ENCODE measurements around the gene KRTAP5-5. TPM values are rescaled to one million over a fixed set of nuclear protein-coding genes. Genes with fewer than 3 reads are reported as not detected.

KRTAP5-5 gene
- total and polyA plus RNA-seq, 2 of the 13 experiments (the other 11 are each of a cell fraction or from before 2014, with no cell fraction given), result not detected

DNA sequence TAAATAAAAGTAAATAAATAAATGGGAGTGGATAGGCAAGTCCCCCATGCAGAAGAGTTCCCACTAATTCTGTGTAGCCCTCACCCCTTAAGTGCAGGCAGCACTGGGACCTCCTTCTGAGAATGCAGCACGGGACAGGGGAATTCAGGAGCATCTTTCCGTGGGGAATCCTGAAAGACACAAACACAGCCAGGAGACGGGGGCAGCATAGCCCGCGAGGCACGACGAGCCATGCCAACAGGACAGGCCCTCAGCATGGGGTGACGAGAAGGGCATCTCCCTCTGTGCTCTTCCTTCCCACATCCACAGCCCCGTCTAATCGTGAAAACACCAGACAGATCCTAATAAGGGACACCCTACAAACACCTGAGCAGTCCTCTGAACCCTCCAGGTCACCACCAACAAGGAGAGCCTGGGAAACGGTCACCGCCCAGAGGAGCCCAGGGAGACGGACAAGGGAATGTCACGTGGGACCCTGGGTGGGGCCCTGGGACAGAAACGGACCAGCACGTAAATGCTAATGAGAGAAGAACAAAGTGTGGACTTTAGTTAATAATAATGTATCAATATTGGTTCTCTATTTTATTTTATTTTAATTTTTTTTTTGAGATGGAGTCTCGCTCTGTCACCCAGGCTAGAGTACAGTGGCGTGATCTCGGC is 6.8 kb downstream of the KRTAP5-5 start:
- Histone ChIP-seq H3K79me2 (ENCODE audit: insufficient read depth, low read length) (no peaks in the 10 kb centered on the region), H2AFZ (ENCODE audit: low read length) (no peak overlapping the region), H3K36me3 (replicated peaks in 1 of 2; ENCODE audit: control insufficient read depth in 1 of 2, insufficient read depth in 2 of 2, low read length in 2 of 2) (no peaks in the 10 kb centered on the region), H3K4me2 (ENCODE audit: low read depth, low read length) (no peak overlapping the region), H4K20me1 (ENCODE audit: insufficient read depth, low read length) (no peaks in the 10 kb centered on the region), H3K9ac (ENCODE audit: insufficient read depth, low read depth, low read length) (no peak overlapping the region), H3K4me1 (ENCODE audit: insufficient read depth, low read length) (no peaks in the 10 kb centered on the region), H3K27me3 (ENCODE audit: control insufficient read depth in 1 of 2, insufficient read depth in 2 of 2, low read length in 2 of 2) (peaks cover 3 to 59% of the 10 kb centered on the region in 2 experiments), H3K4me3 (replicated peaks in 1 of 3; ENCODE audit: insufficient read depth in 1 of 3, low read depth in 2 of 3, low read length in 3 of 3) (no peak overlapping the region), H3K9me3 (ENCODE audit: low read length) (no peaks in the 10 kb centered on the region), H3K27ac (ENCODE audit: extremely low read length, insufficient read depth, low read length) (no peak overlapping the region)
- ATAC-seq (no peak), DNase-seq (ENCODE audit: low spot score) (no peak), FAIRE-seq (no peak)
- 41% methylated on average over 14 of the region's 19 CpGs for WGBS (ENCODE audit: low lambda C conversion rate)
- in situ Hi-C loops (cut with HindIII; ENCODE audit: extremely low pct_ligation_motif_present, low pct_unique_long_range_greater_than_20kb), result no loop called here
- BruUV-seq (replicated peaks), result no TSS peak
- no peak for TF ChIP-seq DNMT3B (CRISPR knock-in tag; conservative IDR thresholded peaks at IDR 0.05)
- TF ChIP-seq, protein P1, sequence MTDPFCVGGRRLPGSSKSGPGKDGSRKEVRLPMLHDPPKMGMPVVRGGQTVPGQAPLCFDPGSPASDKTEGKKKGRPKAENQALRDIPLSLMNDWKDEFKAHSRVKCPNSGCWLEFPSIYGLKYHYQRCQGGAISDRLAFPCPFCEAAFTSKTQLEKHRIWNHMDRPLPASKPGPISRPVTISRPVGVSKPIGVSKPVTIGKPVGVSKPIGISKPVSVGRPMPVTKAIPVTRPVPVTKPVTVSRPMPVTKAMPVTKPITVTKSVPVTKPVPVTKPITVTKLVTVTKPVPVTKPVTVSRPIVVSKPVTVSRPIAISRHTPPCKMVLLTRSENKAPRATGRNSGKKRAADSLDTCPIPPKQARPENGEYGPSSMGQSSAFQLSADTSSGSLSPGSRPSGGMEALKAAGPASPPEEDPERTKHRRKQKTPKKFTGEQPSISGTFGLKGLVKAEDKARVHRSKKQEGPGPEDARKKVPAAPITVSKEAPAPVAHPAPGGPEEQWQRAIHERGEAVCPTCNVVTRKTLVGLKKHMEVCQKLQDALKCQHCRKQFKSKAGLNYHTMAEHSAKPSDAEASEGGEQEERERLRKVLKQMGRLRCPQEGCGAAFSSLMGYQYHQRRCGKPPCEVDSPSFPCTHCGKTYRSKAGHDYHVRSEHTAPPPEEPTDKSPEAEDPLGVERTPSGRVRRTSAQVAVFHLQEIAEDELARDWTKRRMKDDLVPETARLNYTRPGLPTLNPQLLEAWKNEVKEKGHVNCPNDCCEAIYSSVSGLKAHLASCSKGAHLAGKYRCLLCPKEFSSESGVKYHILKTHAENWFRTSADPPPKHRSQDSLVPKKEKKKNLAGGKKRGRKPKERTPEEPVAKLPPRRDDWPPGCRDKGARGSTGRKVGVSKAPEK (CRISPR knock-in tag; IDR thresholded peaks at IDR 0.05; ENCODE audit: borderline replicate concordance), result no peak
- TF ChIP-seq ZNF12 (CRISPR knock-in tag; IDR thresholded peaks at IDR 0.05), result no peak
- no peak for TF ChIP-seq ZNF432 (CRISPR knock-in tag; IDR thresholded peaks at IDR 0.05; ENCODE audit: borderline replicate concordance)
- no peak for TF ChIP-seq GLI4 (CRISPR knock-in tag; IDR thresholded peaks at IDR 0.05; ENCODE audit: borderline replicate concordance)
- TF ChIP-seq MAFG (CRISPR knock-in tag; IDR thresholded peaks at IDR 0.05), result no peak
- TF ChIP-seq, protein P2, sequence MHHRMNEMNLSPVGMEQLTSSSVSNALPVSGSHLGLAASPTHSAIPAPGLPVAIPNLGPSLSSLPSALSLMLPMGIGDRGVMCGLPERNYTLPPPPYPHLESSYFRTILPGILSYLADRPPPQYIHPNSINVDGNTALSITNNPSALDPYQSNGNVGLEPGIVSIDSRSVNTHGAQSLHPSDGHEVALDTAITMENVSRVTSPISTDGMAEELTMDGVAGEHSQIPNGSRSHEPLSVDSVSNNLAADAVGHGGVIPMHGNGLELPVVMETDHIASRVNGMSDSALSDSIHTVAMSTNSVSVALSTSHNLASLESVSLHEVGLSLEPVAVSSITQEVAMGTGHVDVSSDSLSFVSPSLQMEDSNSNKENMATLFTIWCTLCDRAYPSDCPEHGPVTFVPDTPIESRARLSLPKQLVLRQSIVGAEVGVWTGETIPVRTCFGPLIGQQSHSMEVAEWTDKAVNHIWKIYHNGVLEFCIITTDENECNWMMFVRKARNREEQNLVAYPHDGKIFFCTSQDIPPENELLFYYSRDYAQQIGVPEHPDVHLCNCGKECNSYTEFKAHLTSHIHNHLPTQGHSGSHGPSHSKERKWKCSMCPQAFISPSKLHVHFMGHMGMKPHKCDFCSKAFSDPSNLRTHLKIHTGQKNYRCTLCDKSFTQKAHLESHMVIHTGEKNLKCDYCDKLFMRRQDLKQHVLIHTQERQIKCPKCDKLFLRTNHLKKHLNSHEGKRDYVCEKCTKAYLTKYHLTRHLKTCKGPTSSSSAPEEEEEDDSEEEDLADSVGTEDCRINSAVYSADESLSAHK (CRISPR knock-in tag; IDR thresholded peaks at IDR 0.05; ENCODE audit: borderline replicate concordance), result no peak
- no peak for TF ChIP-seq ZNF839 (CRISPR knock-in tag; IDR thresholded peaks at IDR 0.05; ENCODE audit: borderline replicate concordance)
- no peak for TF ChIP-seq ONECUT2 (CRISPR knock-in tag; IDR thresholded peaks at IDR 0.05)
- TF ChIP-seq ATF1 (CRISPR knock-in tag; IDR thresholded peaks at IDR 0.05), result no peak
- TF ChIP-seq, protein P3, sequence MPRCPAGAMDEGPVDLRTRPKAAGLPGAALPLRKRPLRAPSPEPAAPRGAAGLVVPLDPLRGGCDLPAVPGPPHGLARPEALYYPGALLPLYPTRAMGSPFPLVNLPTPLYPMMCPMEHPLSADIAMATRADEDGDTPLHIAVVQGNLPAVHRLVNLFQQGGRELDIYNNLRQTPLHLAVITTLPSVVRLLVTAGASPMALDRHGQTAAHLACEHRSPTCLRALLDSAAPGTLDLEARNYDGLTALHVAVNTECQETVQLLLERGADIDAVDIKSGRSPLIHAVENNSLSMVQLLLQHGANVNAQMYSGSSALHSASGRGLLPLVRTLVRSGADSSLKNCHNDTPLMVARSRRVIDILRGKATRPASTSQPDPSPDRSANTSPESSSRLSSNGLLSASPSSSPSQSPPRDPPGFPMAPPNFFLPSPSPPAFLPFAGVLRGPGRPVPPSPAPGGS (CRISPR knock-in tag; IDR thresholded peaks at IDR 0.05), result no peak
- ChIA-PET CTCF (ENCODE audit: low intra/inter-chr PET ratio, low total read pairs) (no interaction called here), POLR2A (no interaction called here)
- intact Hi-C loops (cut with micrococcal nuclease; ENCODE audit: unreplicated experiment), result no loop called here
